Natural killer cell (primary cell): ENCODE measurements around the gene TNS2. TPM values are rescaled to one million over a fixed set of nuclear protein-coding genes. Genes with fewer than 3 reads are reported as not detected.

Experiments
- ATAC-seq, 3 donors: fragments of 150-1000 bp in 2 of 3; fragments of 200-7000 bp in 1 of 3; cut with Tn5 transposase; 1 replicate in 1 of 3; 2 replicates in 2 of 3; pipeline ENCODE4 v1.10.0; 2021; ENCODE audit warnings: mild to moderate bottlenecking in 2 of 3, moderate library complexity in 2 of 3
- DNase-seq, 2 donors: peaks; one replicate each; pipeline versions ENCODE4 v3.0.0 to v3.0.0-alpha.2; 2013 to 2021; ENCODE audit warnings: mixed read lengths in 1 of 2
- H3K27ac ChIP-seq: one replicate; pipeline ENCODE4 v1.5.1; 2013; ENCODE audit warnings: mild to moderate bottlenecking, low read length
- H3K27me3 ChIP-seq: one replicate; pipeline ENCODE4 v1.6.1; 2013; ENCODE audit warnings: low read length; ENCODE audit not compliant: control insufficient read depth, insufficient read depth
- H3K36me3 ChIP-seq: one replicate; pipeline ENCODE4 v1.6.1; 2013; ENCODE audit warnings: low read length; ENCODE audit not compliant: control insufficient read depth, insufficient read depth
- H3K4me1 ChIP-seq: one replicate; pipeline ENCODE4 v1.6.1; 2013; ENCODE audit warnings: low read length; ENCODE audit not compliant: control insufficient read depth, insufficient read depth
- H3K4me3 ChIP-seq: one replicate; pipeline ENCODE4 v1.5.1; 2013; ENCODE audit warnings: low read length
- H3K9me3 ChIP-seq: one replicate; pipeline ENCODE4 v1.6.1; 2013; ENCODE audit warnings: low read length; ENCODE audit not compliant: control insufficient read depth, insufficient read depth
- H3K27ac Mint-ChIP-seq, 2 donors: one replicate each; pipeline ENCODE4 v1.8.0; 2022; ENCODE audit warnings: mild to moderate bottlenecking in 2 of 2, mixed read lengths in 2 of 2, moderate library complexity in 1 of 2
- H3K27me3 Mint-ChIP-seq, 2 donors: one replicate each; pipeline ENCODE4 v1.8.0; 2022; ENCODE audit warnings: low read depth in 2 of 2, mixed read lengths in 2 of 2
- H3K36me3 Mint-ChIP-seq: one replicate; pipeline ENCODE4 v1.8.0; 2022; ENCODE audit warnings: mixed read lengths
- H3K4me1 Mint-ChIP-seq, 2 donors: one replicate each; pipeline ENCODE4 v1.8.0; 2022; ENCODE audit warnings: mixed read lengths in 2 of 2
- H3K4me3 Mint-ChIP-seq: one replicate; pipeline ENCODE4 v1.8.0; 2022; ENCODE audit warnings: mild to moderate bottlenecking, moderate library complexity, mixed read lengths
- H3K9me3 Mint-ChIP-seq, 2 donors: one replicate each; pipeline ENCODE4 v1.8.0; 2022; ENCODE audit warnings: mixed read lengths in 2 of 2
- WGBS: methylation state at CpG from one replicate; pipeline ENCODE4 v1.1.7; 2013; ENCODE audit warnings: missing lambda C conversion rate; ENCODE audit not compliant: insufficient coverage; 5-methylcytosine and 5-hydroxymethylcytosine counted together
- intact Hi-C: fragments of 100-400 bp; cut with micrococcal nuclease; formaldehyde crosslinking; loops from one replicate; pipeline ENCODE4 v1.14.2; 2022
- total RNA-seq, 4 donors: library from RNA; stranded (reverse); fragments of 120-200 nt in 1 of 4; gene quantifications; one replicate each; pipeline versions ENCODE4 v1.2.3 to v1.2.4, GENCODE V29; 2013 to 2022
- TF ChIP-seq, protein P1 (sequence below): fragments of 200-600 bp; IDR thresholded peaks from one replicate; pipeline ENCODE4 v1.8.0; 2022; ENCODE audit warnings: antibody characterized with exemption

The TNS2 gene
- total RNA-seq, 3 donors from 2014 or later (not counting 1 experiment from before 2014, with no cell fraction given): 0.95 to 1.8 (median 1.0) TPM

- DNase-seq: no peak
- H3K4me3 Mint-ChIP-seq: peak overlapping the region; percentile 51
- Histone ChIP-seq H3K27me3 (no peaks in the 10 kb centered on the region), H3K4me1 (peaks cover 31% of the 10 kb centered on the region), H3K36me3 (peaks cover 40% of the 10 kb centered on the region), H3K27ac (no peak overlapping the region), H3K9me3 (no peaks in the 10 kb centered on the region), H3K4me3 (no peak overlapping the region)
- H3K27me3 Mint-ChIP-seq: no peaks in the 10 kb centered on the region
- TF ChIP-seq, protein P1, sequence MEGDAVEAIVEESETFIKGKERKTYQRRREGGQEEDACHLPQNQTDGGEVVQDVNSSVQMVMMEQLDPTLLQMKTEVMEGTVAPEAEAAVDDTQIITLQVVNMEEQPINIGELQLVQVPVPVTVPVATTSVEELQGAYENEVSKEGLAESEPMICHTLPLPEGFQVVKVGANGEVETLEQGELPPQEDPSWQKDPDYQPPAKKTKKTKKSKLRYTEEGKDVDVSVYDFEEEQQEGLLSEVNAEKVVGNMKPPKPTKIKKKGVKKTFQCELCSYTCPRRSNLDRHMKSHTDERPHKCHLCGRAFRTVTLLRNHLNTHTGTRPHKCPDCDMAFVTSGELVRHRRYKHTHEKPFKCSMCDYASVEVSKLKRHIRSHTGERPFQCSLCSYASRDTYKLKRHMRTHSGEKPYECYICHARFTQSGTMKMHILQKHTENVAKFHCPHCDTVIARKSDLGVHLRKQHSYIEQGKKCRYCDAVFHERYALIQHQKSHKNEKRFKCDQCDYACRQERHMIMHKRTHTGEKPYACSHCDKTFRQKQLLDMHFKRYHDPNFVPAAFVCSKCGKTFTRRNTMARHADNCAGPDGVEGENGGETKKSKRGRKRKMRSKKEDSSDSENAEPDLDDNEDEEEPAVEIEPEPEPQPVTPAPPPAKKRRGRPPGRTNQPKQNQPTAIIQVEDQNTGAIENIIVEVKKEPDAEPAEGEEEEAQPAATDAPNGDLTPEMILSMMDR: no peak
- 98% methylated on average over 8 of the region's 8 CpGs for WGBS
- H3K4me1 Mint-ChIP-seq: peaks cover 54 to 56% of the 10 kb centered on the region in 2 donors
- H3K27ac Mint-ChIP-seq: peak overlapping the region in 1 of 2 donors; percentile 43
- peaks cover 7% of the 10 kb centered on the region for H3K36me3 Mint-ChIP-seq
- intact Hi-C loops: no loop called here
- ATAC-seq: no peak
- H3K9me3 Mint-ChIP-seq: no peaks in the 10 kb centered on the region
Observed at GRCh38 chr12:53077030-53077429, 27.2 kb downstream of the TNS2 start.

GRCh38 chr12:53078425-53079225, 28.8 kb downstream of the TNS2 start:
- Mint-ChIP-seq H3K9me3 (no peaks in the 10 kb centered on the region), H3K4me1 (peaks cover 52 to 56% of the 10 kb centered on the region in 2 donors), H3K27ac (peak overlapping the region; percentile 91 to 95), H3K36me3 (peaks cover 7% of the 10 kb centered on the region), H3K27me3 (no peaks in the 10 kb centered on the region), H3K4me3 (peak overlapping the region; percentile 97)
- H3K36me3 ChIP-seq: peaks cover 30% of the 10 kb centered on the region
- peaks cover 20% of the 10 kb centered on the region for H3K4me1 ChIP-seq
- ATAC-seq (peak in 2 of 3 donors; percentile 3 to 6), DNase-seq (peak in 1 of 2 donors; percentile 75)
- 16% methylated on average over 22 of the region's 25 CpGs for WGBS
- TF ChIP-seq, protein P1: no peak
- peak overlapping the region; percentile 56 for H3K27ac ChIP-seq
- intact Hi-C loops: no loop called here
- H3K9me3 ChIP-seq: no peaks in the 10 kb centered on the region
- H3K4me3 ChIP-seq: peak overlapping the region; percentile 70
- no peaks in the 10 kb centered on the region for H3K27me3 ChIP-seq

DNA sequence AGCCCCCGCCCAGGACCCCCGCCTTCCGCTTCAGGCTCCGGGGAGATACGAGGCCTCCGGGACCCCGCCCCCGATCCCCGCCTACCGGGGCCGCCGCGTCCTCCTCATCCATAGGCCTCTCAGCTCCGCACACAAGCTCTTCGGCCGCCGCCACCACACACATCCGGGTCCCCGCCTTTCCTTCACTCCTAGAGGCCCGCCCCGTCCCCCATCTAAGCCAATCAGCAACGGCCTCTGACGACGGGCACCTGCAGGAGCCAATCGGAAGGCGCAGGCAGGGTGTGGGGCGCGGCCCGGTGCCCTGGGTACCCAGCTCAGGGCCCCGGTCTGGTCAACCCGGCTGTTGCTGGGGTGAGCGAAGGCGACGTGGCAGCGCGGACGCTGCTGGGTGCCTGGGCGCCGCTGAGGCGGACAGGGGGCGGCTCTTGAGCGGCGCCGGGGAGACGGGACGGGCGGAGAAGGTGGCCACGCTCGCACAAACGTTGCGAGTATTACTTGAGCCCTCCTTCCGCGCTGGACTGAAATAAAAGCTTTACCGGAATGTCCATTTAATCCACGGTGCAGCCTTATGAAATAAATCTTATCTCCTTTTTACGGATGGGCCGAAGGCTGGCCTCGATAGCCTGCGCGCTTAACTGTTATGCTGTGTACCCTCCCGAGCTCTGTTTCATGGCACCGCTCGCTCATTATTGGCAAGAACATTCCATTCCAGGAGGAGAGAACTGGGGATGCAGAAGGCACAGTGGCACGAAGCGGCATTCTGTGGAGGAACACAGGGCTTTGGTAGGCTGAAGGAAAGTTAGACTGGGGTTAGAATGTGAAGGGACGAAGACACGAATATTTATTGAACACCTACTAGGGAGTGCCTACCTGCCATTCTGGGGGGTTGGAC, 29.6 kb downstream of the TNS2 start, which contains the start of gene SPRYD3:
TSS of gene SPRYD3 (minus strand) at position 165 of the 892 bp plus-strand sequence. CDS start at position 108, 57 bp downstream.
- TF ChIP-seq, protein P1: no peak
- Histone ChIP-seq H3K4me1 (peaks cover 20% of the 10 kb centered on the region), H3K27ac (peak within 1 kb of the TSS; percentile 76), H3K27me3 (no peaks in the 10 kb centered on the region), H3K9me3 (no peaks in the 10 kb centered on the region), H3K36me3 (peaks cover 23% of the 10 kb centered on the region), H3K4me3 (peak within 1 kb of the TSS; percentile 70)
- H3K9me3 Mint-ChIP-seq: no peaks in the 10 kb centered on the region
- H3K36me3 Mint-ChIP-seq: peaks cover 6% of the 10 kb centered on the region
- peak; percentile 97 to 99 (median 97) for ATAC-seq
- peaks cover 46 to 49% of the 10 kb centered on the region in 2 donors for H3K4me1 Mint-ChIP-seq
- H3K27ac Mint-ChIP-seq: peak within 1 kb of the TSS; percentile 91 to 95
- H3K4me3 Mint-ChIP-seq: peak within 1 kb of the TSS; percentile 97
- no peaks in the 10 kb centered on the region for H3K27me3 Mint-ChIP-seq
- intact Hi-C loops: no loop called here
- DNase-seq: peak; percentile 97 to 99
- 4% methylated on average over 67 of the region's 67 CpGs for WGBS
